Putamen (tissue), 1 donor: Measurements from ENCODE around the gene CREBZF.
"Not testable (repeated sequence)": the region's sequence is repeated elsewhere in the genome, so short reads cannot be mapped to it uniquely, and the experiment has no call there.

ENCODE experiments used
- DNase-seq: peaks from one replicate; pipeline ENCODE4 v3.0.0-alpha.2; 2016; ENCODE audit warnings: low spot score

The CREBZF gene

GRCh38 chr11:85626496-85626895 lies 38.4 kb downstream of the CREBZF start:
- no peak for DNase-seq

- DNase-seq = no peak
These were observed 44.7 kb downstream of the CREBZF start for GRCh38 chr11:85620256-85620655.

DNA sequence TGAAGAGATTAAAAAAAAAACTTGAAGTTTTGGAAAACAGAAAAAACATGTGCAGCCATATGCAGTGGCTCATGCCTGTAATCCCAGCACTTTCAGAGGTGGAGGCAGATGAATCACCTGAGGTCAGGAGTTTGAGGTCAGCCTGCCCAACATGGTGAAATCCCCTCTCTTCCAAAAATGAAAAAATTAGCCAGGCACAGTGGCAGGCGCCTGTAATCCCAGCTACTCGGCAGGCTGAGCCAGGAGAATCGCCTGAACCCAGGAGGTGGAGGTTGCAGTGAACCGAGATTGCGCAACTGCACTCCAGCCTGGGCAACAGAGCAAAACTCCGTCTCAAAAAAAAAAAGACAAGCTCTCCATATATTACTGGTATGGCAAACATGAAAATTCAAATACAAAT lies 45.4 kb downstream of the CREBZF start:
- DNase-seq = no peak

DNA sequence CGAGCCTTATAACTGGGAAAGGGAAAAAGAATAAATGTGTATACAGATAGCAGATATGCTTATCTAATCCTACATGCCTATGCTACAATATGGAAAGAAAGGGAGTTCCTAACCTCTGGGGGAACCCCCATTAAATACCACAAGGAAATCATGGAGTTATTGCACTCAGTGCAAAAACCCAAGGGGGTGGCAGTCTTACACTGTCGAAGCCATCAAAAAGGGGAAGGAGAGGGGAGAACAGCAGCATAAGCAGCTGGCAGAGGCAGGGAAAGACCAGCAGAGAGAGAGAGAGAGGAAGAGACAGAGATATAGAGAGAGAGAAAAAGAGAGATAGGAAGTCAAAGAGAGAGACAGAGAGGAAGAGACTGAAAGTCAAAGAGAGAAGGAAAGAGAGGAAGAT lies 53.3 kb downstream of the CREBZF start:
- DNase-seq = not testable (repeated sequence)
